Measurements from ENCODE around the gene PRKCD.
A peak's percentile ranks its signal among the peaks of the same experiment; 100 is the strongest.

PRKCD gene

GRCh38 chr3:53157974-53158580, 2.9 kb upstream of the PRKCD start:
- DNase-seq = no peak

DNA sequence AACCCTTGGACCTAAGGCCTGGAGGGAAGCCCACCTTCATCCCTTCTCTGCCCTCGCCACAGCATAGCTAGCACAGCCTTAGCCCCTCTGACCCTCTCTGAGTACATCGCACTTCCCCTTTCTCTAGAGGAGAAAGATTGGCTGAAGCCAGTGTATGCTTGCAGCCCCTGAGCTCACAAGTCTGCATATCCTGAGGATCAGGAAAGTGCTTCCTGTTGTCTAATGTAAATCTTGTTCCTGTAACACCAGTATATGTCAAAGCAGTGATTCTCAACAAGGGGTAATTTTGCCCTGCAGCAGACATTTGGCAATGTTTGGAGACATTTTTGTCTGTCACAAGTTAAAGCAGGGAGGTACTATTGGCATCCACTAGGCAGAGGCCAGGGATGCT, 2.2 kb upstream of the PRKCD start:
- no peak for DNase-seq

DNA sequence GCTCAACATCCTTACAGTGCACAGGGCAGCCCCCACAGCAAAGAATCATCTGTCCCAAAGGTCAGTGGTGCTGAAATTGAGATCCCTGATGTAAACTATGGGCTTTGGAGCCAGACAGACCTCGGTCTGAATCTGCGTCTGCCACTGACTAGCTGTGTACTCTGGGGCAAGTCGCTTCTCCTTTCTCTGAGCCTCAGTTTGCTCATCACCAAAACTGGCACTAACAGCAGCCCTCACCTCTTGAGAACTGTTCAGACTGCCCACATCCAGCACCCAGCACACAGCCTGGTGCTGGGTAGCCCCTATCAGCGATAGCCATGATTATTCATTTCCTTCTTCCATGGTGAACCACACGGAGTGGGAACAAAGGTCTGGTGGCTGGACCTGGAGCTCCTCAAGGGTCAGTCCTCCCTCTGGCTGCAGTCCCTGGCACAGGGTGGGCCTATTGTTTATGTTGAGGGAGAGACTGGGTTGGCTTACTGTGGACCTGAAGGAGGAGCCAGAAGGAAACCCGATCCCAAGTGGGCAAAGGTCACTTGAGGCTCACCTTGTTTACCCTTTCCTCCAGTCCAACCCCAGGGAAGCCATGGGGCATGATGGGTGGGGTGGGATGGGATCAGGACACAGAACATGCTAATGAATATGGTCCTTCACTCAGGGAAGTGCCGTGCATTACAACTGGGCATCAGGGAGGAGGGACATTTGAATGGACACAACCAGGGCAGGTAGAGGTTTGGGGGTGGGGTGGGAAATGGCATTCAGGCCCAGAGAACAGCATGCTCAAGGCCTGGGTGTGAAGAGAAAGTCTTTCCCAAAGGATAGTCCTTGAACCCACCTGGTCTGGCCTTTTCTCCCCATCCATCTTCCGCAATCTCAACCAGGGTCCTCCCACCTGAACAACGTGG, 1.6 kb upstream of the PRKCD start:
- DNase-seq = no peak

DNA sequence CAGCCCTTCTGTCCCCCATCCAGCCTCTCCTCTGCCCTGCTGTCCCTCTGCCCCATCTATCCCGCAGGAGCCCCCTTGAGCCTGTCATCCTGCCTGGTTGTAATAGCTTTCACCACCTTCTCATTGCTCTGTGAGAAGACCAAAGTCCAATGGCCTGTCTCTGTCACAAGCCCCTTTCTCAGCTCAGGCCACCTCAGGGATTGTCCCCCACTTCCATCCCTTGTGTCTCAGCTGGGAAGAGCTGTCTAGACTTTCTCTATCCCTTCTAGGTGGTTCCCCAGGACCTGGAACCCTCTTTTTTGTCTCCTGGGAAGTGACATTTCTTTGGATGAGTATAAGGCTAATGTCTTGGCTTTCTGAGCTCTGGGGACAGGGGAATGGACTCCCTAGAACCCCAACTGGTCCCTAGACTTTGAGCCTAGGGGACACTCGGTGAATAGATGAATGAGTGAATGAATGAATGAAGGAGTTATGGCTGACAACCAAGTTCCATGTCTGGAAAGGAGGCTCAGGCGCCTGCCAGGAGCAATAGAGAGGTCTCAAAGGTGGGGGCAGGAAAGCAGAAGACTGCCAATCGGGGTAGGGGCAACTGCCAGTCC, 849 bp upstream of the PRKCD start:
- no peak for DNase-seq

DNA sequence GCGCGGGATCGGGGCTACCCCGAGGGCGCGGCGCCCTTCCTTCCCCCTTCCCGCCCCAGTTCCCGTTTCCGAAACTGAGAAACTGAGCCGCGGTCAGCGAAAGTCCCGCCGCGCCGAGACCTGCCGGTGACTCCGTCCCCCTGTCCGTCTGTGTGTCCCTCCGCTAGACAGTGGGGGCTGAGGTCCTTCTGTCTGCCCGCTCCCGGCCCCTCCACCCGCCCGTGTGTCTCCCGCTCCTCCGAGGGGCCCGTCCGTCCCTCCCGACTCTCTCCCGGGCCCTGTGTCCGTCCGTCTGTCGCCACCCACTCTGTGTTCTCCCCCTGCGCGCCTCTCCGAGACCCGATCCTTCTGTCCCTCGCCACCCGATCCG, 426 bp downstream of the PRKCD start:
- no peak for DNase-seq

- DNase-seq = peak; percentile 46
Measured at GRCh38 chr3:53161820-53162671, 1.0 kb downstream of the PRKCD start.

DNA sequence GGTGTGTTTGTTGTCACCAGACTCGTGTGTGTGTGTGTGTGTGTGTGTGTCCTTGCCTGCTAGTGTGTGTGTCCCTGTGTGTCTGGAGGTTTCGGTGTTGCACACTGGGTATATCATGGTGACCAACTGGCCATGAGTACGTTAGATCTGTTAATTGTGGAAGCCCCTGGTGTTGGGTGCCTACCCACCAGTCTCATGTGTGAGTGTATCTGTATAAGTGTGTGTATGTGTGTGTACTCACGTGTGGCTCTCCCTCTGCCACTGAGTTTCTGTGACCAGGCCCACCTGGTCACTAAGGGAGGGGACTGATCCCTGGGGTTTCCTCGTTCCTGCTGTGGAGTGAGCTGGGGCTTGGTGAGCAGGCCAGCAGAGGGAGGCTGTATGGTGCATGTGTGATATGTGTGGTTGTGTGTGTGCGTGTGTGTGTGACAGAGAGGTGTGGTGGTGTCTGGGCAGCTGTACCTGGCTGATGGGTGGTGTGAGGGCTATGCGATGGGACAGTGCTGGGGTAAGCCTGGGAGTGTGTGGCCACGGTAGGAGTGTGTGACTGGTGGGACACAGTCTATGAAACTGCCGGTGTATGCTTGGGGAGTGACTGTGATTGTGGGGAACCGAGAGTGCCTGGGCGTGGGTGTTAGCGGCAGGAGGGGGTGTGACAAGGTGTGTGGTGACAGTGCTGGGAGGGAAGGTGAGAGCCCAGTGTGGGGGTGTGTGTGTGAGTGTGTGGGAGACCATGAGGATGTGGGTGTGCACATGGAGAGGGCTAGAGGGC, 1.8 kb downstream of the PRKCD start:
- peak; percentile 44 for DNase-seq

DNA sequence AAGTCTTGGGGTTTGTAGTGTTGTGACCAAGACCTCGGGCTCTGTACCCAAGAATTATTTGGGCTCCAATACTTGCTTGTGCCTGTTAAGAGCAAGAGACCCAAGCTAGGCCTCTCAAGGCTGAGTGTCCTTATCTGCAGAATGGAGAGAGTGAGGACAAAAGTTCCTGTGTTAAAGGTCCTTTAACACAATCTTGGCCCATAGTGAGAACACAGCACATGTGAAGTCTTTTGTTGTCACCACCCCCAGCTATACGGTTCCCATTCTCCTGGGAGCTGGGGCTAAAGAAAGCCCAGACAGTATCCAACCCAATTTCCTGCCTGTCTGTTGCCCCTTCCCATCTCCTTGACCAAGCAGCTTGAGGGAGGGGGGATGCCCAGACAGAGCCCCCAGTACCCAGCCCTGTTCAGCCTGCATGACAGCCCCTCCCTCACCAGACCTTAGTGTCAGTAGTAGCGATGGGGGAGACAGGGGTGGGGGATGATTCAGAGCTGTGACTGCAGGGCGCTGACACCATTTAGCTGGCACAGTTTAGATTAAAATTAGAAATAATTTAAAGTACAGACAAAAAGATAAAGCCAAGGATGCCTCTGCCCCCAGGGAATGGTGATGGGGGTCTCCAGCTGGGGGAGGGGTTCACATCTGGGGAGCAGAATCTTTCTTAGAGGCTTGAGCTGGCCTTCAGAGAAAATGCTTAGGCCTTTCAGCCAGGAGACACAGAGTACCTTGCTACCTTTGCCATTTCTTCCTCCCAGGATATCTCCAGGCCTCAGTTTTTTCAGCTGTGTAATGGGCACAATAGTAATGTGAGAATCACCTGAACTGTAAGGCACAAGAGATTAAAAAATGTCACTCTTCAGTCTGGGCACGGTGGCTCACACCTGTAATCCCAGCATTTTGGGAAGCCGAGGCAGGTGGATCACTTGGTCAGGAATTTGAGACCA, 2.7 kb downstream of the PRKCD start:
- DNase-seq = no peak

- DNase-seq = no peak
Measured at GRCh38 chr3:53164911-53165310, 3.9 kb downstream of the PRKCD start.

GRCh38 chr3:53166206-53166605, 5.2 kb downstream of the PRKCD start:
- DNase-seq = no peak

DNA sequence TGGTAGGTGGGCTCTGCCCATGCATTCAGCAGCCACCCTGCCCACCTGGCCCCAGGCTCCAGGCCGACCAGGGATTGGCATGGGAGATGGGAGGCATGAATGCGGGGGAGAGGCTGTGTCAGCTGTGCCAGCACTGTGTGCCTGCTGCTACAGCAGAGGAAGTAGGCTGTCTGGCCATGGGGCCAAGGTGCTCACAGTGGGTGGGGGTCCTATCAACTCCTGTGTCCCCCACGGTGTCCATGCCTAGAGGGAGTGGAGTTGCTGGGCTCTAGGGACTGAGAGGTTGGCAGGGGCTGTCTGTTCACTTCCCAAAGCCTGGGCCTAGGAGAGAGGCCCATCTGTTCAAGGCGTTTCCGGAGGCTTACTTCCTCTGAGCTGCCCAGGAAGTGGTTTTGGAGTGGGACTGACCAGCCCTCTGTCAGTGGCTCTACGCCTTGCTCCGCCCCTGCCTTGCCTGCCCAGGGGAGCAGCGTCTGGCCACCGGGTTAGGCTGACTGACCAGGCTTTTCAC, 5.8 kb downstream of the PRKCD start:
- no peak for DNase-seq

DNA sequence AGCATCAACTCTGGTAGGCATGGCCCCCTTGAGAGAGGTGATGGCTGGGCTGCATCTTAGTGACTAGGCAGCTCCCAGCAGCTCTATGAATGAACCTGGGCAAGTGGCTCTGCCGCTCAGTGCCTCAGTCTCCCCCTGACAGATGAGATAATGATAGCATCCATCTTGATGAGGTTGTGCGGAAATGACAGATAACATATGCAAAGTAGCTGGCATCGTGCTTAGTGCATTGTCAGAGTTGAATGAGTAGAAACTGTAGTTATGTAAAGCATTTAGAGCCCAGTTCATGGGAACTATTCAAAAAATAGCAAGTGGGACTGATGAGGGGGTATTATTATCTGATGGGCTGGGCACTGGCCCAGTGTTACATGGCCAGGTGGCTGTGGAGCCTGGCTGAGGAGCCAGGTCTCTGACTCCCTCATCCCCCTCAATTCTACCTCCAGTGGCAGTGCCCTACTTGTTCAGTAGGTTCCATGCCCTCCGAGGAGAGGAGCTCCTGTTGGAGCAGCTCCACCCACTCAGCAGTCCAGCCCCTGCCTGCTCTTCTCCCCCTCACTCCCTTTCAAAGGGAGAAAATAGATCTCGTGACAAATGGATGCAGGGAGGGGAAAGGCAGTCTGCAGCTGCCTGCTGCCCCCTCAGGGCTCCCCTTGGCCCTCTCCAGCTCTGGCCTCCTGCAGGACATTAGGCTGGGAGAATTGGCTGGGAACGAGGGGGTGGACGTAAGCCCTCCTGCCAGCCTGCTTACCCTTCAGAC, 6.6 kb downstream of the PRKCD start:
- DNase-seq = no peak

DNA sequence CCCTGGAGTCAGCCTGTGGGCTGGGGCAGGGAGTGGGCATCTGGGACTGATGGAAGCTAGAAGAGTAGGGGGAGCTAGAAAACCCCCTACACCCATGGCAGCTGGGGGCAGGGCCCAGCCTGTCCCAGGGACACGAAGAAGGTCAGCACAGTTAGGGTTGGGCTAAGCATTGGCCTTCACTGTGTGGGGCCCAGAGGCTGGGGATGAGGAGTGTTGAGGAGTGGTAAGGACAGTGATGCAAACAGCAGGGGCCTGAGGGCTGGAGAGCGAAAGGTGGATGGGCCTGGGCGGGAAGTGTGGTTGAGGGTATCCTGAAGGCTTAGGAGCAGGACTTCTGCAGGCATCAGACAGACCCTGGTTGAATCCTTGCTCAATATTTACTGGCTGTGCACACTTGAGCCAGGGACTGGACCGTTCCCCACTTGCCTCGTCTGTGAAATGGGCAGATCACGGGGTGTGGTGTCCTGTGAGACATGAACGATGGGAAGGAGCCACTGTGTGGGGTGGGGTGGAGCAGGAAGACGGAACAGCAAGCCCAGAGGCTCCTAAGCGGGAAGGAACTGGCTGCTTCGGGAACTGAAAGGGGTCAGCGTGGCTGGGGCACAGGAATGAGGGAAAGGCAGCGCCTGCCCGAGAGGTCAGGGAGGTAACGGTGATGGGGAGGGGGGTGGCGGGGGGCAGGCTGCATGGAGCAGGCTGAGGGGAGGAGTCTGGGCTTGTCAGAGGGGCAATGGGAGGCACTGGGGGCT, 7.3 kb downstream of the PRKCD start:
- no peak for DNase-seq

DNA sequence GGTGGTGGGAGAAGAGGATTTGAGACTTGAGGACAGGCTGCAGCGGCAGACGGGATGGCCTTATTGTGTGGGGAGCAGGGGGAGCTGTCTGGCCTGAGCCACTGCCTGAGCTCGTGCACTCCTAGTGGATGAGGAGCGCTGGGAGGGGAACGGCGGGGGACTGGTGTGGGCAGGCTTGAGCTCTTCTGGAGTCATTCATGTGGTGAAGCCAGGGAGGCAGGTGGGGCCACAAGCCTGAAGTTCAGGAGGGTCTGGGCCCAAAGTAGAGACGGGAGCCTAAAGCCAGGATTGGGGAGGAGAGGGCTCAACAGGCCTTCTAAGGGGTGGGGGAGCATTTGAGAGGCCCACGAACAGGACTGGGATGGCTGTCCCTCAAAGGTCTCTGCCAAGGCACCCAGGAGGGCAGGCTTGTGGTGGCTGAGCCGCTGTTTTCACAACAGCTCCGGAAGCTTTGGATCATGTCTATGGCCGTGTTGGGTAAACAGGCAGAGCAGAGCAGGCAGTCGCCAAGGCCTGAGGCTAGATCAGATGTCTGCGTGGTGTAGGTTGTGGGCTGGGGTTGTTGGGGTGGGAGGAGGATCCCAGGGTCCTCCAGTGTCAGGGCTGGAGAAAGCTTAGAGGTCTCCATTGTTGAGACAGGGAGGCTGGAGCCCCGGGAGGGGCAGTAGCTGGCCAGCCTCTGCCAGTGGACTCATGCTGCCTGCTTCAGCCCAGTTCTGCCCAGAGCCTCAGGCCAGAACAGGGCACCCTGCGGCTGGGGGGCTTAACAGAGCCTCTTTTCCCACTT, 8.2 kb downstream of the PRKCD start:
- DNase-seq = peak; percentile 8

- DNase-seq = no peak
Measured at GRCh38 chr3:53169832-53170324, 8.9 kb downstream of the PRKCD start.

- peak; percentile 71 for DNase-seq
Measured at GRCh38 chr3:53170325-53171063, 9.5 kb downstream of the PRKCD start.

DNA sequence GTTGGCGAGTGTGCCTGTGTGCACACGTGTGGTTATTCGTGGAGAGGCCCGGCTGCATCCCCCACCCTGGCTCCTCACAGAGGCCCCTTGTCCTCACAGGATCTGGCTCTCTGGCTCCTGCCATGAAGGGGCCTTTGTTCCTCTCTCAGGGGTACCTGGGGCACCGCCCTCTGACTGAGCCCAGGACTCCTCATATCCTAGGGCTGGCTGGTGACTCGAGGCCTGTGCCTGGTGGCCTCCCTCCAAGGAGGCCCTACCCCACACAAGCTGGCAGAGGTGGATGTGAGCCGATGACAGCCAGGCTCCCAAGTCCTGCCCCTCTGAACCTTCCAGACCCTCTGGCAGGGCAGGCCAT, 10.0 kb downstream of the PRKCD start:
- DNase-seq = no peak

Data from activated CD4-positive, alpha-beta T cell treated with anti-CD3 and anti-CD28 coated beads, Interleukin-2, Interleukin-6, amounts not matched to agents 100 ng/mL and 50 ng/mL, durations not matched to agents 16 hours and 8 hours (primary cell).